ENCODE results near the gene APOBEC3H.

DNA sequence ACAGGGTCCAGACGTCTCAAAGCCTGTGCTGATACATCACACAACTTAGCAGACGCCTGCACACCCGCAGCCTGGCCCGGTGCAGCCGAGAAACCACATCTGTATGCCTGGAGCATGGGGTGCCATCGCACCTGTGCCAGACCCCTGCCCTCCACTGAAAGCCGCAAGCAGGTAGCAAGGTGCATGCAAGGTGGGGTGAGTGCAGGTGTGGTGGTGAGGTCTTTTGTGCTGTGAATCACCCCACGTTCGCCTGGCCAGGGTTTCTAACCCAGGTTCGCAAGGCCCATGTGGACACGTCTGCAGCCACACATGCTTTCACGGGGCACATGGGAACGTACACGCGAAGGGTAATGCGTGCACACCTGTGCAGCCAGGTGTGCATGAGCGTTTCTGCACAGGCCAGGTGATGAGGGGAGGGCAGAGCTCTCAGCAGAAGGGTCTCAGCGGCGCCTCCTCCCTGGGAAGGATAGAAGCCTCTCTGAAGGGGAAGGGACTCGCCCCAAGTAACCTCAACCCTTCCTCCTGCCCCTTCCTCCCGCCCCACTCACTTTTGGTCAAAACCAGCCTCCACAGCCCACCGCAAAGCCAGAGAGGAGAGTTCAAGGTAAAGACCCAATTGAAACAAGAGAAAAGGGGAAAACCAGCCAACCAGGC, 36.0 kb downstream of the APOBEC3H start:
- TF ChIP-seq POLR2A (IDR thresholded peaks at IDR 0.05) = no peak
- TF ChIP-seq, protein P1, sequence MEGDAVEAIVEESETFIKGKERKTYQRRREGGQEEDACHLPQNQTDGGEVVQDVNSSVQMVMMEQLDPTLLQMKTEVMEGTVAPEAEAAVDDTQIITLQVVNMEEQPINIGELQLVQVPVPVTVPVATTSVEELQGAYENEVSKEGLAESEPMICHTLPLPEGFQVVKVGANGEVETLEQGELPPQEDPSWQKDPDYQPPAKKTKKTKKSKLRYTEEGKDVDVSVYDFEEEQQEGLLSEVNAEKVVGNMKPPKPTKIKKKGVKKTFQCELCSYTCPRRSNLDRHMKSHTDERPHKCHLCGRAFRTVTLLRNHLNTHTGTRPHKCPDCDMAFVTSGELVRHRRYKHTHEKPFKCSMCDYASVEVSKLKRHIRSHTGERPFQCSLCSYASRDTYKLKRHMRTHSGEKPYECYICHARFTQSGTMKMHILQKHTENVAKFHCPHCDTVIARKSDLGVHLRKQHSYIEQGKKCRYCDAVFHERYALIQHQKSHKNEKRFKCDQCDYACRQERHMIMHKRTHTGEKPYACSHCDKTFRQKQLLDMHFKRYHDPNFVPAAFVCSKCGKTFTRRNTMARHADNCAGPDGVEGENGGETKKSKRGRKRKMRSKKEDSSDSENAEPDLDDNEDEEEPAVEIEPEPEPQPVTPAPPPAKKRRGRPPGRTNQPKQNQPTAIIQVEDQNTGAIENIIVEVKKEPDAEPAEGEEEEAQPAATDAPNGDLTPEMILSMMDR (IDR thresholded peaks at IDR 0.05) = no peak
